A549 (cell line): ENCODE data around the gene RPL28. TPM values are rescaled to one million over a fixed set of nuclear protein-coding genes. Genes with fewer than 3 reads are reported as not detected.

Experiments used
- ATAC-seq, 2 experiments: fragments of 200-7000 bp in 1 of 2; fragments of >200 bp in 1 of 2; cut with Nextera tagmentation in 1 of 2; cut with Tn5 transposase in 1 of 2; 3 replicates each; pipeline versions ENCODE4 v1.8.0 to v1.9.1; 2018 to 2020; ENCODE audit warnings: mild to moderate bottlenecking in 1 of 2, moderate library complexity in 1 of 2
- CTCF ChIA-PET: fragments of 300-600 bp; sonication (Branson Sonifier 250); formaldehyde crosslinking; extraction: SDS; loops from one replicate; lab custom pipeline; 2021; ENCODE audit warnings: antibody characterized with exemption, inconsistent platforms; lab: Yijun Ruan, JAX
- POLR2A ChIA-PET: fragments of 350-600 bp; formaldehyde crosslinking; extraction: SDS; loops from one replicate; lab custom pipeline; 2021; ENCODE audit warnings: antibody characterized with exemption, inconsistent platforms; lab: Yijun Ruan, JAX
- DNase-seq, 2 experiments: peaks; one replicate each; pipeline versions ENCODE4 v3.0.0 to v3.0.0-alpha.2; 2011 to 2016; ENCODE audit warnings: low read depth in 1 of 2, low spot score in 1 of 2
- FAIRE-seq: peaks from 2 replicates; lab custom pipeline; 2011; peaks lifted over from hg19 to GRCh38; lab: Jason Lieb, UNC
- H3K27ac ChIP-seq, 2 experiments: fragments of >200 bp; sonication (Bioruptor Twin); formaldehyde crosslinking; 3 replicates each; pipeline ENCODE4 v1.5.1; 2016 to 2017
- H3K4me1 ChIP-seq: fragments of >200 bp; sonication (Bioruptor Twin); formaldehyde crosslinking; 3 replicates; pipeline ENCODE4 v1.6.1; 2016
- H3K4me2 ChIP-seq: fragments of >200 bp; sonication (Bioruptor Twin); formaldehyde crosslinking; 3 replicates; pipeline ENCODE4 v1.6.1; 2016
- H3K4me3 ChIP-seq: fragments of >200 bp; sonication (Bioruptor Twin); formaldehyde crosslinking; 3 replicates; pipeline ENCODE4 v1.5.1; 2016
- H3K9me3 ChIP-seq: fragments of >200 bp; sonication (Bioruptor Twin); formaldehyde crosslinking; 3 replicates; pipeline ENCODE4 v1.6.1; 2016
- BHLHE40 ChIP-seq: IDR thresholded peaks from 2 replicates; pipeline ENCODE4 v1.6.1; 2012; ENCODE audit warnings: low read depth, low read length, inconsistent platforms
- CBX2 ChIP-seq: fragments of 200-600 bp; sonication (generic); IDR thresholded peaks from 2 replicates; pipeline ENCODE4 v1.6.1; 2016; ENCODE audit warnings: low read depth, mild to moderate bottlenecking, borderline replicate concordance
- CBX8 ChIP-seq: fragments of 200-600 bp; sonication (generic); IDR thresholded peaks from 2 replicates; pipeline ENCODE4 v1.6.1; 2016
- CTCF ChIP-seq: fragments of >200 bp; sonication (Bioruptor Twin); formaldehyde crosslinking; IDR thresholded peaks from 3 replicates; pipeline ENCODE4 v1.5.1; 2016
- EHF ChIP-seq: fragments of 250-450 bp; sonication (Bioruptor Pico); IDR thresholded peaks from 2 replicates; pipeline ENCODE4 v1.5.0; 2020; ENCODE audit warnings: mild to moderate bottlenecking
- EP300 ChIP-seq, 2 experiments: fragments of >200 bp; sonication (Bioruptor Twin); formaldehyde crosslinking; IDR thresholded peaks; 2 replicates in 1 of 2; 3 replicates in 1 of 2; pipeline ENCODE4 v1.6.1; 2016 to 2017
- FOSL2 ChIP-seq, 2 experiments: fragments of 450-650 bp in 1 of 2; fragments of >200 bp in 1 of 2; sonication (Bioruptor Twin) in 1 of 2; formaldehyde crosslinking; IDR thresholded peaks; 2 replicates each; pipeline versions ENCODE4 v1.5.0 to v1.6.1; 2016 to 2020; ENCODE audit warnings: mild to moderate bottlenecking in 1 of 2, moderate library complexity in 1 of 2
- FOXS1 ChIP-seq: fragments of 250-450 bp; sonication (Bioruptor Pico); IDR thresholded peaks from 2 replicates; pipeline ENCODE4 v1.5.0; 2020; ENCODE audit warnings: mild to moderate bottlenecking, moderate library complexity
- HDAC2 ChIP-seq: fragments of 200-600 bp; sonication (generic); IDR thresholded peaks from 2 replicates; pipeline ENCODE4 v1.6.1; 2016
- HEYL ChIP-seq: fragments of 250-450 bp; sonication (Bioruptor Pico); IDR thresholded peaks from 2 replicates; pipeline ENCODE4 v1.8.0; 2021; ENCODE audit warnings: mild to moderate bottlenecking, moderate library complexity
- HMGXB4 ChIP-seq: fragments of 250-450 bp; sonication (Bioruptor Pico); IDR thresholded peaks from 2 replicates; pipeline ENCODE4 v1.5.0; 2021; ENCODE audit warnings: mild to moderate bottlenecking, moderate library complexity, borderline replicate concordance
- HOXB13 ChIP-seq: fragments of 250-450 bp; sonication (Bioruptor Pico); IDR thresholded peaks from 2 replicates; pipeline ENCODE4 v1.5.0; 2020; ENCODE audit warnings: low read depth, mild to moderate bottlenecking, moderate library complexity
- JUN ChIP-seq, 2 experiments: fragments of >200 bp; sonication (Bioruptor Twin); formaldehyde crosslinking; IDR thresholded peaks; 2 replicates in 1 of 2; 3 replicates in 1 of 2; pipeline ENCODE4 v1.6.1; 2016 to 2017
- JUNB ChIP-seq: fragments of >200 bp; sonication (Bioruptor Twin); formaldehyde crosslinking; IDR thresholded peaks from 2 replicates; pipeline ENCODE4 v1.6.1; 2016
- MAFK ChIP-seq: fragments of 450-650 bp; IDR thresholded peaks from 2 replicates; pipeline ENCODE4 v1.6.1; 2014; ENCODE audit not compliant: partially characterized antibody
- MAZ ChIP-seq: fragments of 150-350 bp; IDR thresholded peaks from 2 replicates; pipeline ENCODE4 v1.6.1; 2014; ENCODE audit warnings: antibody characterized with exemption, low read depth, low read length, borderline replicate concordance
- MYC ChIP-seq: IDR thresholded peaks from 2 replicates; pipeline ENCODE4 v1.6.1; 2012; ENCODE audit warnings: mild to moderate bottlenecking, inconsistent platforms, low read length, improper control_type of control experiment, borderline replicate concordance
- POLR2A ChIP-seq: IDR thresholded peaks from 2 replicates; pipeline ENCODE4 v1.6.1; 2012; ENCODE audit warnings: mild to moderate bottlenecking, low read length
- WGBS: methylation state at CpG from one replicate; pipeline ENCODE4 v1.1.6; 2017; ENCODE audit errors: missing lambda C conversion rate; 5-methylcytosine and 5-hydroxymethylcytosine counted together
- polyA plus RNA-seq, 4 experiments: library from polyadenylated mRNA; depleted of rRNA in 3 of 4; stranded (reverse); fragments of >200 nt; fragmentation: RNase III in 1 of 4; extraction: RNeasy Plus Mini Kit Qiagen cat#74134 plus additional on column Dnase treatment in 1 of 4; gene quantifications; 2 replicates in 3 of 4; 3 replicates in 1 of 4; pipeline ENCODE4 v1.2.3, GENCODE V29; 2011 to 2017
- TF ChIP-seq, protein P1 (sequence below): IDR thresholded peaks from 2 replicates; pipeline ENCODE4 v1.6.1; 2012; ENCODE audit warnings: low read depth, borderline replicate concordance
- TF ChIP-seq, protein P2 (sequence below): IDR thresholded peaks from 2 replicates; pipeline ENCODE4 v1.6.1; 2012

The RPL28 gene
- polyA plus RNA-seq, 2 of the 4 experiments (the other 2 are of a cell fraction) = 329 to 2,037 TPM

DNA sequence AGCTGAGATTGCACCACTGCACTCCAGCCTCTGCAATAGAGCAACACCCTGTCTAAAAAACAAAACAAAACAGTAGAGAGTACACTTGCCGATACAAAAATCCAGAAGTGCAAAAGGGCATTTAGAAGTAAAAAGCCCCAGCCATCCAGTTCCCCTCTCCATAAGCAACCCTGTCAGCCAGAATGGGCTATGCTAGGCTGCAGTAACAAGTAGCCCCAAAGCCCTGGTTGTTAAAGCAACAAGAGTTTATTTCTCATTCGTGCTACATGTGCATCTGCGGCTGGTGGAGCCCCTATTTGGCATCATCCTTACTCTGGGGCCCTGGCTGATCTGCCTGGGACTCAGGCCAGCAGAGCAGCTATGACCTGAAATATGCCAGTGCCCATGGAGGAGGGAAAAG lies 38.8 kb downstream of the RPL28 start:
- no peak for DNase-seq
- Histone ChIP-seq H3K4me1 (no peaks in the 10 kb centered on the region), H3K4me3 (no peak overlapping the region), H3K27ac (no peak overlapping the region), H3K4me2 (no peak overlapping the region), H3K9me3 (no peaks in the 10 kb centered on the region)
- 53% methylated on average over 3 of the region's 3 CpGs for WGBS
- TF ChIP-seq CBX2 (no peak), MAZ (no peak), MAFK (no peak), HOXB13 (no peak), HEYL (no peak), JUNB (no peak), FOXS1 (CRISPR knock-in tag) (no peak), CBX8 (no peak), EP300 (IDR thresholded peaks at IDR 0.05) (no peak), HDAC2 (no peak), BHLHE40 (no peak), HMGXB4 (CRISPR knock-in tag) (no peak), EHF (CRISPR knock-in tag) (no peak), POLR2A (no peak), FOSL2 (IDR thresholded peaks at IDR 0.05) (no peak), FOSL2 (CRISPR knock-in tag; IDR thresholded peaks at IDR 0.05) (no peak)
- TF ChIP-seq, protein P1, sequence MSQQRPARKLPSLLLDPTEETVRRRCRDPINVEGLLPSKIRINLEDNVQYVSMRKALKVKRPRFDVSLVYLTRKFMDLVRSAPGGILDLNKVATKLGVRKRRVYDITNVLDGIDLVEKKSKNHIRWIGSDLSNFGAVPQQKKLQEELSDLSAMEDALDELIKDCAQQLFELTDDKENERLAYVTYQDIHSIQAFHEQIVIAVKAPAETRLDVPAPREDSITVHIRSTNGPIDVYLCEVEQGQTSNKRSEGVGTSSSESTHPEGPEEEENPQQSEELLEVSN = no peak
- TF ChIP-seq, protein P2, sequence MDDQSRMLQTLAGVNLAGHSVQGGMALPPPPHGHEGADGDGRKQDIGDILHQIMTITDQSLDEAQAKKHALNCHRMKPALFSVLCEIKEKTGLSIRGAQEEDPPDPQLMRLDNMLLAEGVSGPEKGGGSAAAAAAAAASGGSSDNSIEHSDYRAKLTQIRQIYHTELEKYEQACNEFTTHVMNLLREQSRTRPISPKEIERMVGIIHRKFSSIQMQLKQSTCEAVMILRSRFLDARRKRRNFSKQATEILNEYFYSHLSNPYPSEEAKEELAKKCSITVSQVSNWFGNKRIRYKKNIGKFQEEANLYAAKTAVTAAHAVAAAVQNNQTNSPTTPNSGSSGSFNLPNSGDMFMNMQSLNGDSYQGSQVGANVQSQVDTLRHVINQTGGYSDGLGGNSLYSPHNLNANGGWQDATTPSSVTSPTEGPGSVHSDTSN = no peak
- POLR2A ChIA-PET = interaction anchor here (1.0 kb wide), 1 partner anchor 17 kb away, joined by 4 read pairs; the partner anchor contains the start of gene UBE2S
- ATAC-seq = no peak; a peak in 1 of 6 replicates
- CTCF ChIA-PET = interaction anchor here (0.9 to 2.6 kb wide), 8 partner anchors 8 to 283 kb away, joined by 3 to 8 read pairs (median 3); partner anchors contain the start of gene DNAAF3
- no peak for FAIRE-seq

- ATAC-seq (no peak), FAIRE-seq (no peak), DNase-seq (no peak)
- CTCF ChIA-PET = interaction anchor here (1.1 to 5.0 kb wide), 4 partner anchors 8 to 285 kb away, joined by 3 to 44 read pairs (median 4); no protein-coding TSS in a partner anchor
- Histone ChIP-seq H3K27ac (no peak overlapping the region), H3K4me3 (no peak overlapping the region), H3K4me1 (no peaks in the 10 kb centered on the region), H3K9me3 (peaks cover 3% of the 10 kb centered on the region; the same call in 1 of the 3 replicates), H3K4me2 (no peak overlapping the region)
- POLR2A ChIA-PET = interaction anchor here (0.7 kb wide), 1 partner anchor 125 kb away, joined by 3 read pairs; no protein-coding TSS in a partner anchor
- TF ChIP-seq HMGXB4 (CRISPR knock-in tag) (no peak), CTCF (no peak), JUN (IDR thresholded peaks at IDR 0.05) (no peak), EHF (CRISPR knock-in tag) (no peak), MYC (no peak)
- WGBS = 8% methylated on average over 2 of the region's 2 CpGs
These were observed 40.3 kb downstream of the RPL28 start for GRCh38 chr19:55426042-55426441.
